Measurements from ENCODE around the gene INPP5A.

INPP5A gene

GRCh38 chr10:132628966-132629900, 91.6 kb downstream of the INPP5A start:
- no peak for DNase-seq (ENCODE audit: low read depth in 3 of 3)

- DNase-seq (ENCODE audit: low read depth in 3 of 3), result no peak
Measured at GRCh38 chr10:132630156-132630555, 92.6 kb downstream of the INPP5A start.

DNA sequence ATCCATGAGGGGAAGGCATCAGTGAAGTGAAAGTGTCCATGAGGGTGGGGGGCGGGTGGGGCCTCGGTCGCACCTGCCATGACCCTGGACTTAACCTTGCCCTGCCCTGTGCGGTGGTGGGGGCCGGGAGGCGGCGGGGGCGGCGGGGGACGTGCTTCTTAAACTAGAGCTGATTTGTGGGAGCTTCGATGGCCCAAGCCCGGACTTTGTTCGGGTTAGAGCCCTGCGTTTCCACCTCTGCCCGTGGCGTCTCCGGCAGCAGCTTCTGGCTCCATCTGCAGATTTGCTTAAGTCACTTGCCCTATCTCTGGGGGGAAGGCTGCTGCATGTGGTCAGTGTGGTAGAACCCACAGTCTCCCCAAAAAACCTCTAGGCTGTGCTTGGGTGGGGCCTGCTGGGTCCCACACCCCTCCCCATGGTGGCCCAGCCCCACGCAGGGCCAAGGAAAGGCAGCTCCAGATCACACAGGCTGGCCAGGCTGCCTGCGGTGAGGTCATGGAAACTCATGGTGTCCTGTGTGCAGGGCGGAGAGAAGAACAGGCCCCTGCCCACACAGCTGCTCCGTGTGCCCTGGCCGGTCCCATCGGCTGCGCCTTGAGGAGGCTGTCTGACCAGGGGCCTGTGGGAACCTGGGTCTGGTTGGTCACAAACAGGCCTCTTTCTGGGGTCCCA, 93.2 kb downstream of the INPP5A start:
- no peak for DNase-seq (ENCODE audit: low read depth in 3 of 3)

DNA sequence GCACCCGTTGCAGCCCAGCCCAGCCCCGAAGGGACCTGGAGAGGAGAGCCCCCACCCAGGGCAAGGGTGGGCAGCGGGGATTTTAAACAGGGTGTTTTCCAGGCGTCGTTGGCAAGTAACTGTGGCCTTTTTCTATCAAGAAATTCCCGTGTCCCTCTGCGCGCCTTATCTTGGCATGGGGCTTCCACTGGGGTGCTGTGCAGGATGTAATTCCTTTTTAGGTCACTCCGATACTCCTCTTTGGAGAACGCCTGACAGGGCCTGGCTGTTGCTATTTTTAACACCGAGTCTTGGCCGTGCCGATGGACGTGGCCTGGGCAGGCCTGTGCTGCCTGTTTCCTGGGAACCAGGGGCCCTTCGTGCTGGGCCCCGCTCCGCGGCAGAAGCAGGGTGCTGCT, 93.8 kb downstream of the INPP5A start:
- DNase-seq (ENCODE audit: low read depth in 3 of 3), result no peak

DNA sequence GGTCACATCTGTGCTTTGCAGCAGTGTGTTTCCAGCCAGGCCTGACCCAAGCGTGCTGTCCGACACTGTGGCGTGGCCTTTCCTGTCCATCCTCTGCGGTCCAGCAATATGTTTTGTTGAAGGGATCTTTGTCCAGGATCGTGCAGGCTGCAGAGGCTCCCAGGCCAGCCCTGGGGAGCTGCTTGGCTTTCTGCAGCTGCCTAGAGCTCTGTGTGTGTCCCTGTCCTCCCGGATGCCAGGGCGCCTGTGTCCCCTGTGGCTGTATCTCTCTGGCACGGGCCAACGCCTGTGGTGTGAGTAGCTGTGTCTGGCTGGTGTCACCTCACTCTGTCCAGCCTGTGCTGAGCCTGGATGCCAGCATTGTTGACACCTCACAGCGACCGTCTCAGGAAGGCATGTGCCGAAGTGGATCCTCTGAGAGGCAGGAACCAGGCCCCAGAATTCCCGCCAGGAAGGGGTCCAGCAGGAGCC, 94.5 kb downstream of the INPP5A start:
- no peak for DNase-seq (ENCODE audit: low read depth in 3 of 3)

DNA sequence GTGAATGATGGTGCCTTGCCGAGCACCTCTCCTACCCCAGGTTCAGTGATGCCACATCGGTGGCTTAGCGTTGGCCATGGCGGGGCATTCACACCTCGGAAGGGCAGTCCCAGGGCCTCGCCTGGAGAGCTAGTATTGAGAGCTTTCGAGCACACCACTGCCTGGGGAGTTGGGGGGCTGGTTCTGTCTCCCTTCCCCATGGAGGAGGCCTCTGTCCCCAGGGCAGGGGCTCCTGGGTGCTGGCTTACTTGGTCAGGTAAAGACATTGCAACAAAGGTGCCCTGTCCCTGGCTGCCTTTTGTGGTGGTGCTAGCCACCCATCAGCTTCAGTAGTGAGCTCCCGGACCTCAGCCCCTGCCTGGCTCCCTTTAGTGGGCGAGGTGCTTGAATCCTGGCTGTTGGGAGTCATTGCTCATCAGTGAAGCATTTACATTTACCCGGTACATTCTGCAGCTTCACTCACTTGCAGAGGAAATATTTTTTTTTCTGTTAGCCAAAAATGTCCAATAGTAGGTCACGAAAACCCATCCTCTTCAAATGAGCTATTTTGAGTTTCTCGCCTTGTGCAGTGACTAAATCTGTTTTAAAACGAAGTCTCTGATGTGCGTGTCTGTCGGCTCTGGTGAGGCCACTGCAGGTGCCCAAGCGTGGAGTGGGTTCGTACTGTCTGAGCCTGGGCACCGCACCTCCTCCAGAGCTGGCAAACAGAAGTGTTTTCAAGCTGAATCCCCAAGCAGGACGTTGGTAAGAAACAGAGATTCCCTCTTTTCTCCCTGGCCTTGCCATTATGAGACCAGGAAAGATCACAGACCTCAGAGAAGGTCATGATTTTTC, 95.5 kb downstream of the INPP5A start:
- no peak for DNase-seq (ENCODE audit: low read depth in 3 of 3)

GRCh38 chr10:132634241-132634946, 96.8 kb downstream of the INPP5A start:
- no peak for DNase-seq (ENCODE audit: low read depth in 3 of 3)

- DNase-seq (ENCODE audit: low read depth in 3 of 3), result no peak
Measured at GRCh38 chr10:132634947-132635271, 97.3 kb downstream of the INPP5A start.

- no peak for DNase-seq (ENCODE audit: low read depth in 3 of 3)
Measured at GRCh38 chr10:132636358-132636757, 98.8 kb downstream of the INPP5A start.

DNA sequence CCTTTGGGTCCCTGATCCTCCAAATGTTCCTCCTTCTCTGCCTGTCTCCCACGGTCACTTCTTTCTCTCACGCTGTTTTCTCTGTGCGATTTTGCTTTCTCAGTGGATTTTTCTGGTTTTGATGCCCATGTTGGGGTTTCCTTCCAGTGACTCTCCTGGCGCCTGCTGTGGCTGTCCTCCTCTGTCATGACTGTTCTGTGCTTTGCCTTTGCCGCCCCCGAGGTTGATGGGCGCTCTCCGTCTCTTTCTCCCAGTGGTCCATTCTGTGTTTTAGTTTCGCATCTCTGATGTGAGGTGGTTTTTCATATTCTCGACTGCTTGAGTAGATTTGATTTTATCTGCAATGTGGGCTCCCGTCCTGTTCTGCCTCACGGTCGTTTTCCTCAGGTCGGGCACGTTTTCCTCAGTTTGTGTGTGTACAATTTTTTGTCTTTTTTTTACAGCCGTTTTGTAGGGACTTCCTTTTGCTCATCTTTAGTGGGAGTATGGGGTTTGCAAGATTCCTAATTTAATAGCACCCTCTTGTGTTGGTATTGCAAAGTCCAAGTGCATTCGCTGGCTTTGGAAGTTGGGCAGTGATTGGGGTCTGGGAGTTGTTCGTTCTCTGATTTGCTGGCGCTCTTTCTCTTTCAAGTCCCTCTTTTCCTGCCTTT, 100.0 kb downstream of the INPP5A start:
- no peak for DNase-seq (ENCODE audit: low read depth in 3 of 3)

- no peak for DNase-seq (ENCODE audit: low read depth in 3 of 3)
Measured at GRCh38 chr10:132638130-132638515, 100.5 kb downstream of the INPP5A start.

DNA sequence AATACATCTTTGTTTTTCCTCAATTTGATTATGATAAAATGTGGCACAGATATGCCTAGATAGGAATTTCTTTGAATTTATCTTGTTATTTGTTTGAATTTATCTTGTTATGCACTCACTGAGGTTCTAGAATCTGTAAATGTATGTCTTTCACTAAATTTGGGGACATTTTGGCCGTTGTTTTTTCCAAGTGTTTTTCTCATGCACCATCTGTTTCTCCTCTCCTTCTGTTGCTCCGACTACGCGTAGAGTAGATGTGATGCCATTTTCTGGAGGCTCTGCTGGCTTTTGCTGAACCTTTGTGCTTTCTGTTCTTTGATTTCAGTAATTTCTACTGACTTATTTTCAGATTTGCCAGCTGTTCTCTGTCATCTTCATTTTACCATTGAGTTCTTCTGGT, 101.9 kb downstream of the INPP5A start:
- no peak for DNase-seq (ENCODE audit: low read depth in 3 of 3)

DNA sequence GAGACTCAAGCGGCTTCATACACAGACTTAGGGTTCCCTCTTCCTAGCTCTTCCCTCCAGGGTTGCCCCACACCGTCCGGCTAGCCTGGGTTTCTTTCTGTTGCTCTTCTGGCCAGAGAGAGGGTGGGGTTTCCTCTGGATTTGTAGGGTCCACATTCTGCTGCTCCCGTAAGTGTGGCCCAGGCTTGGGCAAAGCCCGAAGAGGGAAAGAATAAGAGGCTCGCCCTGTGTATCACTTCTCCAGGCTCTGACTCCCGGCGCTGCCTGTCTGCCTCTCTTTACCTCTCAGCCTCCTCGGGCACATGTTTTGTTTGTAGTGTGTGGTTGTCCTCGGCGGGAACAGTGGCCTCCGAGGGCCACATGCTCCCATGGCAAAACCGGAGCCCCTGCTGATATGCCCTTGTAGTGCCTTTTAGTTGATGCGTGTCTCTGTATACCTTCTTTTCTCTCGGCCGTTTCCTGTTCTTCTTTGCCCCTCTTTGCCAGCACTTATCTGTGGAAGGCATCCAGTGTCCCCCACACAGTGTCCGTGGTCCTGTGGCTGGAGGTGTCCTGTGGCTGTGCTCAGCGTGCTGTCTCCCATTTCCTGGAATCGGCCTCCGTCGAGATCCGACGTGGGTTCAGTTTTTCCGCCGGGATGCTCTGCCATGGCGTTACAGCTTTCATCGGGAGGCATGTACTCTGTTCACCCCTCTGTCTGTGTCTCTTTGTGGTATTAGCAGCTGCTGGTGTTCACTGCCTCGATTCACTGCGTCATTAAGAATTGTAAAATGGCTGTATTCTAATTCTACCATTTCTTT, 102.9 kb downstream of the INPP5A start:
- DNase-seq (ENCODE audit: low read depth in 3 of 3), result no peak

GRCh38 chr10:132641401-132641800, 103.8 kb downstream of the INPP5A start:
- DNase-seq (ENCODE audit: low read depth in 3 of 3), result no peak

GRCh38 chr10:132641966-132642731, 104.6 kb downstream of the INPP5A start:
- no peak for DNase-seq (ENCODE audit: low read depth in 3 of 3)

GRCh38 chr10:132642732-132643008, 105.1 kb downstream of the INPP5A start:
- DNase-seq (ENCODE audit: low read depth in 3 of 3), result no peak

GRCh38 chr10:132643709-132644526, 106.3 kb downstream of the INPP5A start:
- DNase-seq (ENCODE audit: low read depth in 3 of 3), result no peak

DNA sequence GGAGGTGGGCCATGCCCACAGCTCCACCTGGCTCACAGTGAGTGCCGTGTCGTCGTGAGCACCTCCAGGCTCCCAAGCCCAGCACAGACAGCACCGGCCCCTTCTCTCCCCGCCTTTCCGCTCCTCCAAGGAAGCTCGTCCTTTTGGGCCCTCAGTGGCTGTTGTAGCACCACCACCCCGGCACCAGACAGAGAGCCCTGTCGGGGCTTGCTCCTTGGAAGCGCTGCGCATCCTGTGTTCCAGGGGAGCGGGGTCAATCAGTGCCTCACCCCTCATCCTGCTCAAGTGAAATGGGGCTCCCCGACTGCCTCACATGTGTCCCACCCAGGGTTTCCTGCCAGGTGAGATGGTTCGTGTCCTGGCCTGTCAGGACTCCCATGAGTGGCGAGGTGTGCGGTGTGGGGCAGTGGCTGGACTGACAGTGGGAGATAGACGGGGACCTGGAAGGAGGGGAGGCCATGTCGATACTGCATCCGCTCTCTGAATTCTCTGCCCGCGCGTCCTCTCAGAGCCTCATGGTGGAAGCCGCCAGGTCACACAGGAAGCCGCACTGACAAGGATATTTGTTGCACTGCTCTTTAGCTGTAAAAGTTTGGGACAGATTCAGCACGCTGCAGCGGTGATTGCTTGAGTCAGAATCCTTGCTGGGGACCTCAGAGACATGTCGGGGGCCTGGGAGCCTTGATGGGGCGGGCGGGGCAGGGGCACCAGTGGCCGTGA, 107.1 kb downstream of the INPP5A start:
- DNase-seq (ENCODE audit: low read depth in 3 of 3), result no peak
